Limb (tissue), 2 donors: ENCODE measurements around the gene DNAH1.
A peak's percentile ranks its signal among the peaks of the same experiment; 100 is the strongest.

Experiments
- DNase-seq, 2 donors: peaks; one replicate each; pipeline ENCODE4 v3.0.0-alpha.2; 2016; ENCODE audit errors: extremely low spot score in 2 of 2

DNAH1 gene

GRCh38 chr3:52310861-52311575, 5.1 kb upstream of the DNAH1 start:
- peak in 1 of 2 donors; percentile 65 for DNase-seq

GRCh38 chr3:52311576-52312119, 4.5 kb upstream of the DNAH1 start:
- peak in 1 of 2 donors; percentile 65 for DNase-seq

- no peak for DNase-seq
These were observed 2.8 kb upstream of the DNAH1 start for GRCh38 chr3:52313188-52313773.

- no peak for DNase-seq
These were observed 2.3 kb upstream of the DNAH1 start for GRCh38 chr3:52313774-52314188.

- no peak for DNase-seq
These were observed 1.6 kb upstream of the DNAH1 start for GRCh38 chr3:52314489-52314888.

DNA sequence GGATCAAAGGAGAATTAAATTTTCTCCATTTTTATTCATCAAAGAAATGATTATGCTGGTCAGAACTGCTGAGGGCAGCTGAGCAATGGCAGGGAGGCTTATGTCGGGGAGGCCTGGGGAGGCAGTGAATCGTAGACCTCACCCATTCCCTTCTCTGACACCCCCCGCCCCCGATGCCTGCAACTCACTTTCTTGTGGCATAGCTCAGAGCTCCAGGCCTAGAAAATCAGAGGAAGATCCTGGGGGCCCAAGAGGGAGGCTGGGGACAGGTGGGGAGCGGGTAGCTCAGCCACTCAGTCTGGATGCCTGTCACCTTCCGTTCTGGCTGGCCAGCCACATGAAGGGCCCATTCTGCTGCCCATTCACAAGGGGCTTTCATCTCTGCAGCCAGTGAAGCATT, 1.1 kb upstream of the DNAH1 start:
- DNase-seq, result no peak

GRCh38 chr3:52317208-52318000, 1.3 kb downstream of the DNAH1 start:
- peak; percentile 45 to 81 for DNase-seq

DNA sequence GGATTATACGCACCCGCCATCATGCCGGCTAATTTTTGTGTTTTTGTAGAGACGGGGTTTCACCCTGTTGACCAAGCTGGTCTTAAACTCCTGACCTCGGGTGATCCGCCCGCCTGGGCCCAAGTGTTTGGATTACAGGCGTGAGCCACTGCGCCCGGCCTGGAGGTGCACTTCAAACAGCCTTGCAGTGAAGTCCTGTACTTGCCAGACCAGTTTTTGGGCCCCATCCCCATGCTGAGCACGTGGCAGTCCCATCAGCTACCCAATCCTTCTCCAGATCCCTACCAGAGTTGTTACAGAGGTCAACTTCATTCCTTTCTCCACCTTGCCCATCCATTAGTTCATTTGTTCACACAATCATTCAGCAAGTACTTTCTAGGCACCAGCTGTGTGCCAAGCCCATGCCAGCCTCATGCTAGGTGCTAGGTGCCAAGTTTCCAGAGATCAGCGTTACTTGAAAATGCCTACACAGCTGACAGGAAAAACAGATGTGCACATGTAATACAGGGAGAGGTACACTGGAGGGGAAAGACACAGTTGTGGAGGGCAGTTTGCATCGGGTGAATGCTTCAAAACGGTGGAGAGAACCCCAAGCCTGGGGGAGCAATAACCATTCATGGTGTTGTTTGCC, 2.2 kb downstream of the DNAH1 start:
- DNase-seq, result no peak

DNA sequence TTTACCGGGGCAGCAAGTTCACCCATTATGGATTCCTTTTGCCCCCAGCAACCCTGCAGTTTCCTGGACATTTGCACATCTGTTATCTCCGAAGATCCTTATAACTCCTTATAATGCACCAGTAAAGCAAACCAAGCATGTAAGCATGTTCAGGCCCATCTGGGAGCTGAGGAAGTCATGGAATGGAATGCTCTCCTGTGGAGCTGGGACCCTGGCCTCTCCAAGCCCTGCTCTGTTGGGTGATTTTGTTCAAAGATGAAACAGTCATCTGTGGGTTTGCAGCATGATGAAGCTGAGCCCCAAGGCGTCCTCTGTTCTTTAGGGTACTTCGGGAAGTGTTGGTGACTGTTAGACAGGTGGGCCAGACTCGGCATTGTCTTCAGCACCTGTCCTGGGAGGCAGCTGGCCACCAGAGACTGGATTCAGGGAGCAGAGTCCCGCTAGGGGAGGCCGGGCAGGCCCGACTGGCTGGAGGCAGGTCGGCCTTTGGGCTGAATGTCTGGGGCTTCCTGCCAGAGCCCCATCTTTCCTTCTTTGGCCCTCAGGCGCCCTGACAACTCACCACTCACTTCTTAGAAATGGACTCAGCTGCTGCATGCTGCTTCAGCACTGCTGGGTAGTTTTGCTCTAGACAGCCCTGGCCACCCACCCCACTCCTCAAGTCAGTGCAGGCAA, 3.9 kb downstream of the DNAH1 start:
- DNase-seq, result no peak

- no peak for DNase-seq
These were observed 5.4 kb downstream of the DNAH1 start for GRCh38 chr3:52321481-52321880.

DNA sequence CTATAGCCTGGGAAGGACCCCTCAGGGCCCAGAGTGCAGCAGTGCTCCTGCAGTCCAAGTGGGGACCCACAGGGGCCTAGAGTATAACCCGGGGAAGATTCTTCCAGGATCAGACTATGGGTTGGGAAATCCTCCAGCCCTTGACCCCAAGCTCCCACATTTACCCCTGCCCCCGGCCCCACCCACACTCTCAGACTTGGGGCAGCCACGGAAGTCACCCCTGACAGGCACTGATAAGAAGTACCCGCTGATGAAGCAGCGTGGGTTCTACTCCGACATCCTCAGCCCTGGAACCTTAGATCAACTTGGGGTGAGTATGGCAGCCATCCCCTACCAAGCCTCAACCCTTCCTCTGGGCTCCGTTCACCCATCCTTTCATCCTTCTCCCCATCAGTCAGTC, 6.3 kb downstream of the DNAH1 start:
- no peak for DNase-seq

GRCh38 chr3:52323526-52324295, 7.6 kb downstream of the DNAH1 start:
- DNase-seq, result no peak

DNA sequence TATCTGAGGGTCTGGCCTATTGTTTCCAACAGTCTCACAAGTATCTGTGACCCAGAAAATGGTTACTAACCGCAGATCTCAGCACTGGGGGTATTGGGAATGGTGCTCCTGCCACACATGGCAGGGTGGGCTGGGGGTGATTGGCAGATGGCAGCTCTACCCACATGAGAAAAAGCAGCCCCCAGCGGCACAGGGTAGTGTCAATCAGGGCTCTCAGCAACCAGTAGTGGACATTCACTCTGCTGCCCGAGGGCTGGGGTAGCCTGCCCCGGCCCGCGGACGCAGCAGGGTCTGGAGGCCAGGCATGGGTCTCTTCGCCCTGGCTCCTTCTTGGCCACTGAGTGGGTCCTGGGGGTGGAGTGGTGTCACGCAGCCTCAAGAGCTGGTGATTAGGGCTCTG, 8.6 kb downstream of the DNAH1 start:
- DNase-seq, result no peak

GRCh38 chr3:52325686-52326085, 9.6 kb downstream of the DNAH1 start:
- no peak for DNase-seq

DNA sequence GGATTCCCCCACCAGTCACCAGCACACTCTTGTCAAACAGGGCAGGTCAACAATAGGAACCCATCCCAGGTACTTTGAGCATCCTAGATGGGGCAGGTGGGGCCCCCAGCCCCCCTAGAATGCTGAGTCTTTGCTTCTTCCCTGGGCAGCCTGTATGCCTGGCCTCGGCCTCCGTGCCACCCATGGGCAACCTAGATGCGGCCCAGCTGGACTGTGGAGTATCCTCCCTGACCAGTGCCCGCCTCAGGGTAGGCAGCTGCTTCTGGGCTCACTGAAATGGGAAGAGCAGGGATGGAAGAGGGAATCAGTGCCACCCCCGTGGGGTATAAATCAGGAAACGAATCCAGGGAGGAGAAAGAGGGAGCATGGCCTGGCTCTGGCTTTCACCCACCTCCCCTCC, 10.9 kb downstream of the DNAH1 start:
- DNase-seq, result no peak

- no peak for DNase-seq
These were observed 11.6 kb downstream of the DNAH1 start for GRCh38 chr3:52327486-52328290.

DNA sequence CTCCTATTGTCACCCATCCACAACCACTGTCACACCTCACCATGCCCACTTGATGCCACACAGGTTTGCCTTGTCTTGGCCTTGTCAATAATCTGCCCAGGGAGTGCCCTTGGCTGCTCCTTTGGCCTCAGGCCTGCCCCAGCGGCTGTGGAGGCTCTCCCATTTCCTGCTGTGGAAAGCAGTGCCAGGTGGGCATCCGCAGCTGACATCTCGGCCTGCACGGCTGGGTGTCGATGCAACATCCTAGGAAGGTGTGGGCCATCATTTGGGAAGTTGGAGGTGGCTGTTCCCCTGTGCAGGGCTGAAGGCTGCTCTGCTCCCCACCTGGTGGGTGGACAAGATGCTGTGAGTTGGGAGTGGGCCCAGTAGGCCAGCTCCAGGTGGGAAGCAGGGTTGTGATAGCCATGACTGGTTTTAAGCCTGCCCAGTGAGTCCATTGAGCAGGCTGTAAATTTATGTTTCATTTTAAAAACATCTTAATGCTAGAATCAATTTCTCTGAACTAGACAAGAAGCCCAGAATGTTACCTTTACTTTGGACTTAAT, 12.5 kb downstream of the DNAH1 start:
- DNase-seq, result no peak

DNA sequence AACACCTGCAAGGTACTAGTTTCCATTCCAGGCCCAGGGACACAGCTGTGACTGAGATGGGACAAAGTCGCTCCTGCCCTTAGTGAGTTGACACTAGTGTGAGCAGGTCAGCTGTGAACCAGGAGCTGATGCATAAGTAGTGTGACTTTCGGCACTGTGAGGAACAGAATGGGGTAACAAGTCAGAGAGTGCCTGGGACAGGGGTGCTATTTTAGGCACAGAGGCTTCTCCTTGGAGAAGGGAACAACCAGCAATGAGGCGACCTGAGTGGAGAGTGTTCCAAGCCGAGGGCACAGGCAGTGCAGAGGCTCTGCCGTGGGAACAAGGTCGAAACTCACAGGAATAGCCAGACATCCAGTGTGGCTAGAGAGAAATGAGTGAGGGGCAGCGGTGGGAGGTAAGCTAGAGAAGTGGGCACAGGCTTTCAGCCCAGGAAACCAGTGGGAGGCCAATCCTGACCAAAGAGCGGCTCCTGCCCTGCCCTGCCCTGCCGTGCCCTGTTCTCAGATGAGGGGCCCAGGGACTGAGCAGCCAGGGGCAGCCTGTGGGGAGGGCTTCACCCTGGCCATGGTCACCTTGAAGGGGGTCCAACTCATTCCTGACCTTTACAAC, 14.2 kb downstream of the DNAH1 start:
- DNase-seq, result no peak

GRCh38 chr3:52331091-52331490, 15.0 kb downstream of the DNAH1 start:
- no peak for DNase-seq
